Activated naive CD4-positive, alpha-beta T cell treated with anti-CD3 and anti-CD28 coated beads, Interleukin-2, amount 50 U/mL, for 16 hours (primary cell): ENCODE data around the gene BMP8B.

Experiments used
- DNase-seq: peaks from one replicate; pipeline ENCODE4 v3.0.0-alpha.2; 2020

BMP8B gene

DNA sequence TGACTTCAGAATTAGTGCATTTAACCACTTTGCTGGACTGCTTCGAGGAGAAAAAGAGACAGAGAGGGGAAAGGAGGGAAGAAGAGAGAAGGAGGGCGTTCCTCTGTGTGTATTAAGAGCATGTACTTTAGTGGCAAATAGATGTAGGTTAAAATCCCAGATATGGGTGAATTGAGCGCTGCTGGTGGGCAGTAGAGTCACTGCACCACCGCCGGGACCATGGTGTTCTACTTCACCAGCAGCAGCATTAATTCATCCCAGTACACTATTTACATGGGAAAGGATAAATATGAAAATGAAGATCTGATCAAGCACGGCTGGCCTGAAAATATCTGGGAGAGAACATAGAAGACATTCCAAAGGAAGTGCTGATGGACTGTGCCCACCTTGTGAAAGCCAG lies 70.9 kb downstream of the BMP8B start:
- no peak for DNase-seq

DNA sequence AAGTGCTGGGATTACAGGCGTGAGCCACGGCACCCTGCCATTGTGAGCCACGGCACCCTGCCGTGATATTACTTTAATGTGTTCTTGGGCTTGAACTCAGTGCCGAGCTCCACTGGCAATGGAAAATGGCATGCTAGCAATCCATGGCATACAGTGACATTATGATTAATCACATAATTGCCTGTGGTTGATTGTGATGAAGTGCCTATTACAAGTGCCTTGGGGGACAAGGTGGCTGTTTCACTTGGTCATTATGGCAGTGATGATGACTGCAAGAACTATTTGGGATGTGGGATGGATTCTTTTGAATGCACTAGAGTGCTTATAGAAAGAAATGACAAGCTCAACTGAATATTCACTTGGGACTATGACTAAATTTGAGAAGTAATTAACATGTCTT lies 75.1 kb downstream of the BMP8B start:
- no peak for DNase-seq

DNA sequence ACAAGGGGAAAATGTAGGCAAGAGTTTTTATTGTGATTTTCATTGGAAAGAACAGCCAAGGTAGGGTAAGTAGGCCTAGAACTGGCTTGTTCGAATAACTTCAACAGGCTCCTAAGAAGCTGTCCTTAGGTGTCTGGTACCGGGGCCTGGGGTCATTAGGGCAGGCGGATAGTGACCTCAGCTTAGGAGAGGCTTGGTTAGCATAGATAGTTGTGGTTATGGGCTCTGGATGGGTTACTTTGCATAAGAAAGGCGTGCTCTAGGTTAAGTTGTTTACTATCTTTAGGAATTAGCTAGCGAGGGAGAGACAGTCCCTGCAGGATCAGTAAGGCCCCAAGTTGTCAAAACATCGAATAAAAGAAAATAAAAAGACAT lies 76.7 kb downstream of the BMP8B start:
- DNase-seq, result no peak

DNA sequence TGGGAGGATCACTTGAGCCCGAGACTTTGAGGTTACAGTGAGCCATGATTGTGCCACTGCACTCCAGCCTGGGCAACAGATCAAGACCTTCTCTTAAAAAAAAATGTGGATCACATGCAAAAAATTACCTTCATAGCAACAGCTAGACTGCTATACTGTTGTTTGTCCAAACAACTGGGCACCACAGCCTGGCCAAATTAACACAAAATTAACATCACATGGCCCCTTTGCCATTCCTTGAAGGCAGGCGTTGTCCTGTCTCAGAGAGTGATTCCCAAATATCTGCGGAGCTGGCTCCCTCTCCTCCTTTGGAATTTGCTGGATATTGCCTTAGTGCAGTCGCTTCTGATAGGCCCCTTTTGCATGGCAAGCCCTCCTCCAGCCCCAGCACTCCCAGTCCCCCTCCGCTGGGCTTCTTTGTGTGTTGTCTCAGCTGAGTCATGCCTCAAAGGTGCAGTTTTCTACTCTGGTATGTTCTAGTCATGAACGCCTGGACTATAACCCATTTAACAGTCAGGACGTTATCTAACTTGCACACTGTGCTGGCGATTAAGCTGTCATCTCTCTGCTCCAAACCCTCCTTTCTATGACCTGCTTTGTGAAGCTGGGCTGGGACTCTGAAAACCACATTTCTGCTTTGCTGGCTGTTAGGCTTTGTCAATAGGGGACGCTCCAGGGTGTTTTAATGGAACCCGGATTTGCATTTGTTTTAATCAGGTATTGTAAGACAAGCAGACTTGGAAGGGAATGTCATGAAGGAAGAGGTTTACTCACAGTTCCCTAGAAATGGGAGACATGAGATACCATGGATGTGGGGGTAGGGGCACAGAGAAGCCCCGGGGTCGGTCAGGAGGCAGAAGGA lies 77.3 kb downstream of the BMP8B start:
- no peak for DNase-seq

DNA sequence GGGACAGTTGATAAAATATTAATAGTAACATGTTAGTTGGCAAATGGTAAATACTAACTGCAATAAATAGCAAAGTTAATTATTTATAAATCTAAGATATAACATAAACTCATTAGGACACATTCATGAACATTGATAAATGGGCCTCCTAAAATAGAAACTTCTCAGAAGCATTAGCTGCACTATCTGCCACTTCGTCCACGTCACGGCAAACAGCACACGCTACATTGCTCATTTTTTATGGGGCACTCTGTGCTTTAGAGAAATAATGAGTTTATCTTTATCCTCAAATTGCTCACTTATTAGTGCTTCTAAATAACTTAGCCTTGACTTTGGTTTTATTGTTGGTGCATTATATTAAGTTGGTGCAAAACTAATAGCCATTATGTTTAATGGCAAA lies 81.2 kb downstream of the BMP8B start:
- DNase-seq, result no peak
